ENCODE data around the gene GALNT6.

The GALNT6 gene

DNA sequence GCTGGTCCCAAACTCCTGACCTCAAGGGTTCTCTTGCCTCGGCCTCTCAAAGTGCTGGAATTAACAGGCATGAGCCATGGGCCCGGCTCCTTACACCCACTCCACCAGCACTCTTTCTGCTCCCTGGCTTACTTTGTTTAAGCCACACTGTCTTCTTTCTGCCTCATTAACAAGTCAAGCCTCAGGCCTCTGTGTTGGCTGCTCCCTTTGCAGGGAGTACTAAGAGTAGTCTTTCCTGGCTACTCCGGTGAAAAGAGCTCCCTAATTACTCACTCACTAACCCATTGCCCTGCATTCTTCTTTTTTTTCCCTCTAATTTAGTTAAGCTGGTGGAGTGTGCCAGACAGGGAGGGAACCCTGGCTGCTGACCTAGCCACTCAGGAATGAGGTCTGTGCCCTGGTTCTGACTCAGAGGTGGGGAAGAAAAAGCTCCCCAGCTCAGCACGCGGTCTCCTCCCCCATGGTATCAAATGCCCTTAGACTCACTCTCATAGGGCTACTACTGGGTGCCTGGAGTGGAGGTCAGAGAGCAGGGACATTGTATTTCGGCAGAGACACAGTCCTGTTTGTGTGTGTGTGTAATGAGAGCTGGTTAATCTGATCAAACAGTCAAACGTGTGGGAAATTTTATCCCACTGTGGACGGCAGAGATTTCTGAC is 19.8 kb downstream of the GALNT6 start:
- Histone ChIP-seq H3K9me2 (replicated peaks; ENCODE audit: control insufficient read depth, low read length) (no peaks in the 10 kb centered on the region), H3K36me3 (ENCODE audit: control insufficient read depth, low read length) (no peaks in the 10 kb centered on the region), H3K27me3 (ENCODE audit: control insufficient read depth, low read length) (peaks cover 80% of the 10 kb centered on the region), H3K4me3 (ENCODE audit: low read length) (no peak overlapping the region), H3K27ac (ENCODE audit: low read depth, low read length) (no peak overlapping the region), H4K20me1 (ENCODE audit: control insufficient read depth, insufficient read depth, low read depth, low read length) (peaks cover 11% of the 10 kb centered on the region; the same call in 1 of the 2 replicates), H3K9me3 (ENCODE audit: control insufficient read depth, insufficient read depth, low read length) (no peaks in the 10 kb centered on the region), H3K4me2 (ENCODE audit: low read length) (no peak overlapping the region), H3K4me1 (ENCODE audit: control insufficient read depth, low read length) (peaks cover 21% of the 10 kb centered on the region), H3F3A (ENCODE audit: control insufficient read depth, insufficient read depth) (no peaks in the 10 kb centered on the region), H3K79me2 (ENCODE audit: control insufficient read depth, low read length) (no peaks in the 10 kb centered on the region)
- TF ChIP-seq, protein P1, sequence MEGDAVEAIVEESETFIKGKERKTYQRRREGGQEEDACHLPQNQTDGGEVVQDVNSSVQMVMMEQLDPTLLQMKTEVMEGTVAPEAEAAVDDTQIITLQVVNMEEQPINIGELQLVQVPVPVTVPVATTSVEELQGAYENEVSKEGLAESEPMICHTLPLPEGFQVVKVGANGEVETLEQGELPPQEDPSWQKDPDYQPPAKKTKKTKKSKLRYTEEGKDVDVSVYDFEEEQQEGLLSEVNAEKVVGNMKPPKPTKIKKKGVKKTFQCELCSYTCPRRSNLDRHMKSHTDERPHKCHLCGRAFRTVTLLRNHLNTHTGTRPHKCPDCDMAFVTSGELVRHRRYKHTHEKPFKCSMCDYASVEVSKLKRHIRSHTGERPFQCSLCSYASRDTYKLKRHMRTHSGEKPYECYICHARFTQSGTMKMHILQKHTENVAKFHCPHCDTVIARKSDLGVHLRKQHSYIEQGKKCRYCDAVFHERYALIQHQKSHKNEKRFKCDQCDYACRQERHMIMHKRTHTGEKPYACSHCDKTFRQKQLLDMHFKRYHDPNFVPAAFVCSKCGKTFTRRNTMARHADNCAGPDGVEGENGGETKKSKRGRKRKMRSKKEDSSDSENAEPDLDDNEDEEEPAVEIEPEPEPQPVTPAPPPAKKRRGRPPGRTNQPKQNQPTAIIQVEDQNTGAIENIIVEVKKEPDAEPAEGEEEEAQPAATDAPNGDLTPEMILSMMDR (IDR thresholded peaks at IDR 0.05; ENCODE audit: low read depth, low read length, poor library complexity, severe bottlenecking) = no peak
- TF ChIP-seq EZH2phosphoT487 (IDR thresholded peaks at IDR 0.05; ENCODE audit: borderline replicate concordance, low read length) = no peak; the same call in 1 of the 2 replicates

DNA sequence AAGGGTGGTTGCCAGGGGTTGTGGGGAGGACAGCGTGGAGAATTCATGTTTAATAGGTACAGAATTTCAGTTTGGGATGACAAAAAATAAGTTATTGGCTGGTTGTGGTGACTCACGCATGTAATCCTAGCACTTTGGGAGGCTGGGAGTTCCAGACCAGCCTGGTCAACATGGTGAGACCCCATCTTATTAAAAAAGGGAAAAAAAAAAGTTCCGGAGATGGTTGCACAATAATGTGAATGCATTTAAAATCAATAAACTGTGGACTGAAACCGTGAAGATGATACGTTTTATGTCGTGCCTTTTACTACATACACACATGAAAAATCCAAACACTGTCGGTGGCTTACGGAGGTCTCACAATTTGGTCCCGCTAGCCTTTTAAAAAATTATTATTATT is 20.5 kb downstream of the GALNT6 start:
- no peak for TF ChIP-seq EZH2phosphoT487 (IDR thresholded peaks at IDR 0.05; ENCODE audit: borderline replicate concordance, low read length)
- TF ChIP-seq, protein P1 (IDR thresholded peaks at IDR 0.05; ENCODE audit: low read depth, low read length, poor library complexity, severe bottlenecking) = no peak
- Histone ChIP-seq H4K20me1 (ENCODE audit: control insufficient read depth, insufficient read depth, low read depth, low read length) (peaks cover 11% of the 10 kb centered on the region; the same call in 1 of the 2 replicates), H3K9me2 (replicated peaks; ENCODE audit: control insufficient read depth, low read length) (no peaks in the 10 kb centered on the region), H3K4me1 (ENCODE audit: control insufficient read depth, low read length) (peaks cover 21% of the 10 kb centered on the region), H3K4me3 (ENCODE audit: low read length) (no peak overlapping the region), H3K79me2 (ENCODE audit: control insufficient read depth, low read length) (no peaks in the 10 kb centered on the region), H3K27me3 (ENCODE audit: control insufficient read depth, low read length) (peaks cover 82% of the 10 kb centered on the region), H3K4me2 (ENCODE audit: low read length) (no peak overlapping the region), H3K9me3 (ENCODE audit: control insufficient read depth, insufficient read depth, low read length) (no peaks in the 10 kb centered on the region), H3K27ac (ENCODE audit: low read depth, low read length) (no peak overlapping the region), H3K36me3 (ENCODE audit: control insufficient read depth, low read length) (no peaks in the 10 kb centered on the region), H3F3A (ENCODE audit: control insufficient read depth, insufficient read depth) (no peaks in the 10 kb centered on the region)

DNA sequence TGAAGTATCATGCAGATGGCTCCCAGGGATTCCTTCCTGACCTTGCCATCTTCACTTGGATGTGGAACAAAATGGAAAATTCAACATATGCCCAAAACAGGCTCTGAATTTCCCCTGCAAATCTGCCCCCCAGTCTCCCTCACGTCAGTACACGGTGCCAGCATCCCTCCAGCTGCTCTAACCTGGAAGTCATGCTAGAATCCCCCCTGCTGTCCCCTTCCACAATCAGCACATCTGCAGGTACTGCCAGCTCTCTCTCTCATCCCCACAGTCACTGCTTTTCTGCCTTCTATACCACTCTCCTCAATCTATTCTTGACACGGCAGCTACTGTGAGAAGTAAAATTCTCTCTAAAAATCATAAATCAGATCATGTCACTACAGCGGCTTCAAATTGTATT is 21.6 kb downstream of the GALNT6 start:
- H3K4me1 ChIP-seq (ENCODE audit: control insufficient read depth, low read length) = peaks cover 21% of the 10 kb centered on the region
- no peaks in the 10 kb centered on the region for H3F3A ChIP-seq (ENCODE audit: control insufficient read depth, insufficient read depth)
- TF ChIP-seq EZH2phosphoT487 (IDR thresholded peaks at IDR 0.05; ENCODE audit: borderline replicate concordance, low read length) = no peak
- peak overlapping the region; percentile 32 for H3K4me3 ChIP-seq (ENCODE audit: low read length)
- peak overlapping the region; percentile 64 for H3K4me2 ChIP-seq (ENCODE audit: low read length)
- H3K9me3 ChIP-seq (ENCODE audit: control insufficient read depth, insufficient read depth, low read length) = no peaks in the 10 kb centered on the region
- peaks cover 84% of the 10 kb centered on the region for H3K27me3 ChIP-seq (ENCODE audit: control insufficient read depth, low read length)
- no peaks in the 10 kb centered on the region for H3K9me2 ChIP-seq (replicated peaks; ENCODE audit: control insufficient read depth, low read length)
- H3K36me3 ChIP-seq (ENCODE audit: control insufficient read depth, low read length) = no peaks in the 10 kb centered on the region
- H4K20me1 ChIP-seq (ENCODE audit: control insufficient read depth, insufficient read depth, low read depth, low read length) = peaks cover 14% of the 10 kb centered on the region; the same call in 1 of the 2 replicates
- H3K27ac ChIP-seq (ENCODE audit: low read depth, low read length) = no peak overlapping the region
- no peaks in the 10 kb centered on the region for H3K79me2 ChIP-seq (ENCODE audit: control insufficient read depth, low read length)

Data from DOHH2 (cell line).